ENCODE data around the gene GRAMD4. TPM values are rescaled to one million over a fixed set of nuclear protein-coding genes. Genes with fewer than 3 reads are reported as not detected.
"Not testable (repeated sequence)": the region's sequence is repeated elsewhere in the genome, so short reads cannot be mapped to it uniquely, and the experiment has no call there.

Gene GRAMD4
- total RNA-seq, 1 donor from 2014 or later = 77.6 TPM

DNA sequence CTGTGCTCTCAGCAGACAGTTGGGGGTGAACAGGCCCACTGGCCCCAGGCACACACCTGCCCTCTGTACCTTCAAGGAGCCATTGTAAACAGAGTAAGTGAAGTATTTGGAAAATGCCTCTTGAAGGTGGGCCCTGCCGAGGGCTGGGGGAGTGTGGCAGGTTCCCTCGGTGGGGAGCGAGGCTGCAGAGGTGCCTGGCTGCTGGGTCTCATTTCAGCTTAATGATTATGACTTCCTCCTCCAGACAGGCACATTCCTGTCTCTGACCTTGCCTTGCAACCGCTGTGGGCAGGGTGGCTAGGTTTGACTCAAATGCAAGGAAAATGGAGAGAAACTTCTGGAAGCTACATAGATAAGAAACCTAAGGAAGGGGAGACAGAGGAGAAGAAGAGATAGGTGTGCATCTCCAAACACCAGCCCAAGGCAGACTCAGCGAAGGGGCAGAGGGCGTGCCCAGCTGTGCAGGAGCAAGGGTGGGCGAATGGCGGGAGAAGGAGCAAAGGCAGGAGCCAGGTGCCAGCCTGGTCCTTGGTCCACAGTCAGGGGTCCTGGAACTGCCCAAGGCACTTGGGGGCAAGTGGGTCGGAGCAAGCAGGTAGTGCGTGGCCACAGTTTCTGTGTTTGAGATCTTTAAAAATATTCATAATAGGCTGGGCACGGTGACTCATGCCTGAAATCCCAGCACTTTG, 14.0 kb downstream of the GRAMD4 start:
- Histone ChIP-seq H3K4me1 (peaks cover 65% of the 10 kb centered on the region), H3K27me3 (ENCODE audit: low read depth) (no peaks in the 10 kb centered on the region), H3K4me3 (no peak overlapping the region), H3K9me3 (replicated peaks) (no peaks in the 10 kb centered on the region), H3K27ac (replicated peaks) (peak overlapping the region; percentile 74), H3K36me3 (peaks cover 3% of the 10 kb centered on the region)
- DNase-seq = no peak
- TF ChIP-seq, protein P1, sequence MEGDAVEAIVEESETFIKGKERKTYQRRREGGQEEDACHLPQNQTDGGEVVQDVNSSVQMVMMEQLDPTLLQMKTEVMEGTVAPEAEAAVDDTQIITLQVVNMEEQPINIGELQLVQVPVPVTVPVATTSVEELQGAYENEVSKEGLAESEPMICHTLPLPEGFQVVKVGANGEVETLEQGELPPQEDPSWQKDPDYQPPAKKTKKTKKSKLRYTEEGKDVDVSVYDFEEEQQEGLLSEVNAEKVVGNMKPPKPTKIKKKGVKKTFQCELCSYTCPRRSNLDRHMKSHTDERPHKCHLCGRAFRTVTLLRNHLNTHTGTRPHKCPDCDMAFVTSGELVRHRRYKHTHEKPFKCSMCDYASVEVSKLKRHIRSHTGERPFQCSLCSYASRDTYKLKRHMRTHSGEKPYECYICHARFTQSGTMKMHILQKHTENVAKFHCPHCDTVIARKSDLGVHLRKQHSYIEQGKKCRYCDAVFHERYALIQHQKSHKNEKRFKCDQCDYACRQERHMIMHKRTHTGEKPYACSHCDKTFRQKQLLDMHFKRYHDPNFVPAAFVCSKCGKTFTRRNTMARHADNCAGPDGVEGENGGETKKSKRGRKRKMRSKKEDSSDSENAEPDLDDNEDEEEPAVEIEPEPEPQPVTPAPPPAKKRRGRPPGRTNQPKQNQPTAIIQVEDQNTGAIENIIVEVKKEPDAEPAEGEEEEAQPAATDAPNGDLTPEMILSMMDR (IDR thresholded peaks at IDR 0.05; ENCODE audit: borderline replicate concordance) = no peak
- intact Hi-C loops (cut with micrococcal nuclease) = no loop called here

DNA sequence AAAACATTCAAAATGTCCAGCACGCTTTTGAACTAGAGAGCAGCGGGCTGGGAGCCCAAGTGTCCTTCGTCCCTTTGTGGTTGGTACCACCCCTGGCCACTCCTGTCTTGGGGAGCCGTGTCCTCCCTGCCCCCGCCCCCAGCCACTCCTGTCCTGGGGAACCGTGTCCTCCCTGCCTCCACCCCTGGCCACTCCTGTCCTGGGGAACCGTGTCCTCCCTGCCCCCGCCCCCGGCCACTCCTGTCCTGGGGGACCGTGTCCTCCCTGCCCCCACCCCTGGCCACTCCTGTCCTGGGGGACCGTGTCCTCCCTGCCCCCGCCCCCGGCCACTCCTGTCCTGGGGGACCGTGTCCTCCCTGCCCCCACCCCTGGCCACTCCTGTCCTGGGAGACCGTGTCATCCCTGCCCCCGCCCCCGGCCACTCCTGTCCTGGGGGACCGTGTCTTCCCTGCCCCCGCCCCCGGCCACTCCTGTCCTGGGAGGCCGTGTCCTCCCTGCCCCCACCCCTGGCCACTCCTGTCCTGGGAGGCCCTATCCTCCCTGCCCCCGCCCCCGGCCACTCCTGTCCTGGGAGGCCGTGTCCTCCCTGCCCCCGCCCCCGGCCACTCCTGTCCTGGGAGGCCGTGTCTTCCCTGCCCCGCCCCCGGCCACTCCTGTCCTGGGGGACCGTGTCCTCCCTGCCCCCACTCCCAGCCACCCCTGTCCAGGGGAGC, 14.9 kb downstream of the GRAMD4 start:
- H3K27me3 ChIP-seq (ENCODE audit: low read depth); intact Hi-C loops (cut with micrococcal nuclease); H3K4me3 ChIP-seq; H3K9me3 ChIP-seq (replicated peaks); H3K36me3 ChIP-seq: not testable (repeated sequence)
- peak; percentile 71 for DNase-seq
- H3K27ac ChIP-seq (replicated peaks) = peak overlapping the region; percentile 79
- peaks cover 74% of the 10 kb centered on the region for H3K4me1 ChIP-seq

DNA sequence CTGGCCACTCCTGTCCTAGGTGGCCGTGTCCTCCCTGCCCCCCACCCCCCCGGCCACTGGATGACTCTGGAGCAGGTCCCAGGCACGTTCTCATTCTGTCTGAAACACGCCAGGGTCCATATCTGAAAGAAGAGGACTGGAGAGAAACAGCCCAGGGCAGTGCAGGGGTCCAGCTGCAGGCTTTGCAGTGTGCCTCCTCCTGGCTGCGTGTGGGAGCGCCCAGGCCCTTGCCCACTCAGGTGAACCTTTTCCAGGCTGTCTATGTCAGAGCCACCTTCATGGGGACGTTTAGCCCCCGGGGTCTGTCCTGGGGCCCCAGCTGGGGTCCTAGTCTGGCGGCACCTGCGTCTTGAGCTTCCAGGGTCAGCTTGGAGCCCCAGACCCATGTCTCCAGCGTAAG, 15.6 kb downstream of the GRAMD4 start:
- Histone ChIP-seq H3K4me3 (no peak overlapping the region), H3K9me3 (replicated peaks) (no peaks in the 10 kb centered on the region), H3K36me3 (no peaks in the 10 kb centered on the region), H3K27ac (replicated peaks) (peak overlapping the region; percentile 79), H3K4me1 (peaks cover 81% of the 10 kb centered on the region), H3K27me3 (ENCODE audit: low read depth) (no peaks in the 10 kb centered on the region)
- DNase-seq = no peak
- TF ChIP-seq, protein P1 (IDR thresholded peaks at IDR 0.05; ENCODE audit: borderline replicate concordance) = peak; percentile 13
- intact Hi-C loops (cut with micrococcal nuclease) = no loop called here

DNA sequence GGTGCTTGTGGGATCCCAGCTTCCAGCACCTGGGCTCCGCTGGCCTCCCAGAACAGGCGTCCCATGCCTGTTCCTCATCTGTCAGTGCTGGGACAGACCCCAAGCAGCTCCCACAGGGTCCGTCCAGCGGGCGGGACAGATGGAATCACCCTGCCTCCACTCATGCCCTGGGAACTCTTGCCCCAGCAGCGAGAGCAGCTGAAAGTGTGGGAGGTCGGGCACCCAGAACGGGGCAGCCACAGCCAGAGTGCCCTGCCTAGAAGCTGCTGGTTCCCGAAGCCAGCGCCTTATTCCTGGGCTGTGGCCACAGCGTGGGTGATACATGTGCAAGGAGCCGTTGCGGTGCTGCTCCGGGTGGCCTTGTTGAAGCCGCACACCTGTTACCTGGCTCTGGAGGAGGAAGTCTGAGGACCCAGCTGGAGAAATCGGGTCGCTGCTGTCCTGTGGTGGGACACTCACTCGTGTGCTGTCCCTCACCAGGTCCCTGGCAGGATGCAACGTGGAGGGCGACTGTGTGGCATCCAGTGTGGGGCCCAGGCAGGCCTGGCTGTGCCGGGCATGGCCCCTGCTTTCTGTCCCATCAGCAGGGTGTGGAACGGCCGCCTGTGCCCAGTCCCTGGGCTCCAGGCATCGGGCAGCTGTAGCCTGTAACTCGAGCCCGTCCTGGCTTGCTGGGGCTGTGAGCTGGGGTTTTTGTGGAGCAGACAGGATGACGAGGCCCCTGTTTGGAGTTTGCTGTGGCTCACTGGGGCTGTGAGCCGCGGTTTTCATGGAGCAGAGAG, 16.2 kb downstream of the GRAMD4 start:
- Histone ChIP-seq H3K4me1 (peaks cover 87% of the 10 kb centered on the region), H3K36me3 (no peaks in the 10 kb centered on the region), H3K9me3 (replicated peaks) (no peaks in the 10 kb centered on the region), H3K4me3 (no peak overlapping the region), H3K27ac (replicated peaks) (peak overlapping the region; percentile 79), H3K27me3 (ENCODE audit: low read depth) (no peaks in the 10 kb centered on the region)
- TF ChIP-seq, protein P1 (IDR thresholded peaks at IDR 0.05; ENCODE audit: borderline replicate concordance) = no peak
- intact Hi-C loops (cut with micrococcal nuclease) = no loop called here
- no peak for DNase-seq

DNA sequence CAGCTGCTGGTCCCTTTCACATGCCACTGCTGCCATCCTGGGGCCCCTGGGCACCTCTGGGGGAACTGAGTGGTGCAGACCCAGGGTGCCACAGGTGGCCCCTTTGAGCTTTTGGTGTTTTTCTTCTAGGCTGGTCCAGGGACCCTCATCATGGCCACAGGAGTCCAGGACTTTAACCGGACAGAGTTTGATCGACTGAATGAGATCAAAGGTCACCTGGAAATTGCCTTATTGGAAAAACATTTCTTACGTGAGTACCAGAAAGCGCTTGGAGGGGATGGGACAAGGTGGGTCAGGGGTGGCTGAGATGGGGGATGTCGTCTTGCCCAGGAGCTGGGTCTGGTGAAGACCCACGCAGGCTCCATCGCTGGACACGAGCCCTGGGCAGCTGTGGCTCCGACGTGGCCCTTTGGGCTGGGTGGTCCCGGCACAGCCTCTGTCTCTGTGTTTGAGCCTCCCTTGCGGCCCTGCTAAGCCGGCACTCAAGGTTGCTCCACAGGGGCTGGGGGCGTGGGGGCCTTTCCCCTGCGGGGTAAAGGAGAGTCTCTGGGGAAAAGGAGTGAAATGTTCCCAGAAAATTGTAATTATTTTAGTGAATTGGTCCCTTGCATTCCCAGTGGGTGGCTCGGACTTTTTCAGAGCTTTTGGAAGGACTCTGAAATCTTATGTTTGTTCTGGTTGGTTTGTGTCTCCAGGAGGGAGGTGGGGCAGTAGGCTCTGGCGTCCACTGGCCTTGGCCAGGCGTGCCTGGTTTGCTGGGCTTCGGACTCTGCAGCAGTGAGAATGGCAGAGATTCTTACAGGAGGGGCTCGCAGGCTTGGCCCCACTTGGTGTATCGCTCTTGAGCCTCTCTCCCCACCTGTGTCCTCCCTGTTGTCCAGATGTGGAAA, 17.8 kb downstream of the GRAMD4 start:
- Histone ChIP-seq H3K36me3 (no peaks in the 10 kb centered on the region), H3K27ac (replicated peaks) (peak overlapping the region; percentile 53), H3K4me1 (peaks cover 92% of the 10 kb centered on the region), H3K9me3 (replicated peaks) (no peaks in the 10 kb centered on the region), H3K4me3 (no peak overlapping the region), H3K27me3 (ENCODE audit: low read depth) (no peaks in the 10 kb centered on the region)
- TF ChIP-seq, protein P1 (IDR thresholded peaks at IDR 0.05; ENCODE audit: borderline replicate concordance) = no peak
- DNase-seq = no peak
- intact Hi-C loops (cut with micrococcal nuclease) = no loop called here
